ENCODE data around the gene TNNI3K.

- no peak for TF ChIP-seq CTCF (conservative IDR thresholded peaks at IDR 0.05; ENCODE audit: low read depth, low read length)
- TF ChIP-seq EZH2 (IDR thresholded peaks at IDR 0.05; ENCODE audit: low read length, unreplicated experiment), result no peak
- no peak for TF ChIP-seq EZH2phosphoT487 (IDR thresholded peaks at IDR 0.05; ENCODE audit: borderline replicate concordance, low read length)
Observed at GRCh38 chr1:74357150-74357549, 122.0 kb downstream of the TNNI3K start.
